HepG2 (cell line): ENCODE results near the gene ENGASE. TPM values are rescaled to one million over a fixed set of nuclear protein-coding genes. Genes with fewer than 3 reads are reported as not detected.
A peak's percentile ranks its signal among the peaks of the same experiment; 100 is the strongest.

Experiments
- BORCS8-MEF2B ChIP-seq: sonication (generic); formaldehyde crosslinking; IDR thresholded peaks from 2 replicates; pipeline ENCODE4 v1.8.0; 2022; ENCODE audit warnings: mild to moderate bottlenecking, missing genetic modification reagents
- HMG20A ChIP-seq: IDR thresholded peaks from 2 replicates; pipeline ENCODE4 v1.6.1; 2016; ENCODE audit warnings: borderline replicate concordance
- PPARG ChIP-seq: conservative IDR thresholded peaks from 2 replicates; pipeline ENCODE4 v1.6.1; 2016; ENCODE audit warnings: missing biosample characterization, missing genetic modification reagents
- SALL2 ChIP-seq: sonication (generic); formaldehyde crosslinking; IDR thresholded peaks from 2 replicates; pipeline ENCODE4 v1.8.1; 2023; ENCODE audit warnings: mild to moderate bottlenecking, missing genetic modification reagents, inconsistent platforms
- SRSF1 ChIP-seq: fragments of 200-400 bp; formaldehyde crosslinking; optimal IDR thresholded peaks from 2 replicates; pipeline ENCODE3; 2017; ENCODE audit warnings: mild to moderate bottlenecking, low read depth, low read length, moderate library complexity
- YY1 ChIP-seq: IDR thresholded peaks from 2 replicates; pipeline ENCODE4 v1.6.1; 2011; ENCODE audit warnings: low read length, low read depth, moderate library complexity, mild to moderate bottlenecking; ENCODE audit not compliant: insufficient read depth, insufficient replicate concordance
- ZMAT3 ChIP-seq: sonication (generic); formaldehyde crosslinking; conservative IDR thresholded peaks from 2 replicates; pipeline ENCODE4 v1.7.0; 2021; ENCODE audit warnings: missing genetic modification reagents
- ZNF34 ChIP-seq: sonication (generic); formaldehyde crosslinking; IDR thresholded peaks from 2 replicates; pipeline ENCODE4 v1.4.0; 2020; ENCODE audit warnings: mild to moderate bottlenecking, missing genetic modification reagents, borderline replicate concordance
- ZNF563 ChIP-seq: sonication (generic); formaldehyde crosslinking; IDR thresholded peaks from 2 replicates; pipeline ENCODE4 v1.8.0; 2022; ENCODE audit warnings: mild to moderate bottlenecking, moderate library complexity, missing genetic modification reagents
- ZNF615 ChIP-seq: sonication (generic); formaldehyde crosslinking; IDR thresholded peaks from 2 replicates; pipeline ENCODE4 v1.5.0; 2020; ENCODE audit warnings: mild to moderate bottlenecking, missing genetic modification reagents, borderline replicate concordance
- ZNF772 ChIP-seq: sonication (generic); formaldehyde crosslinking; IDR thresholded peaks from 2 replicates; pipeline ENCODE4 v1.5.0; 2020; ENCODE audit warnings: mild to moderate bottlenecking, missing genetic modification reagents
- polyA plus RNA-seq, 8 experiments: library from polyadenylated mRNA; depleted of rRNA in 3 of 8; stranded (reverse) in 7 of 8; unstranded in 1 of 8; fragments of >200 nt; fragmentation: Illumina TruSeq in 4 of 8; extraction: Trizol in 4 of 8; gene quantifications; 2 replicates each; pipeline versions ENCODE4 v1.2.1 to v1.2.3, GENCODE V29; 2011 to 2016; ENCODE audit warnings: low read depth in 4 of 8, missing spikeins in 1 of 8, mixed read lengths in 1 of 8; ENCODE audit not compliant: insufficient read depth in 1 of 8
- total RNA-seq, 5 experiments: library from RNA; depleted of rRNA; stranded (reverse); fragments of >200 nt; fragmentation: Illumina TruSeq; extraction: Trizol; gene quantifications; 2 replicates each; pipeline ENCODE4 v1.2.3, GENCODE V29; 2016; ENCODE audit warnings: low read depth in 1 of 5
- TF ChIP-seq, protein P1 (sequence below): sonication (generic); formaldehyde crosslinking; conservative IDR thresholded peaks from 2 replicates; pipeline ENCODE4 v1.4.0; 2020; ENCODE audit warnings: mild to moderate bottlenecking, missing genetic modification reagents, moderate library complexity
- TF ChIP-seq, protein P2 (sequence below): sonication (generic); formaldehyde crosslinking; IDR thresholded peaks from 2 replicates; pipeline ENCODE4 v1.5.1; 2020; ENCODE audit warnings: missing genetic modification reagents, mild to moderate bottlenecking, borderline replicate concordance
- TF ChIP-seq, protein P3 (sequence below): IDR thresholded peaks from 2 replicates; pipeline ENCODE4 v1.6.1; 2016; ENCODE audit warnings: low read depth
- TF ChIP-seq, protein P4 (sequence below): sonication (generic); formaldehyde crosslinking; IDR thresholded peaks from 2 replicates; pipeline ENCODE4 v1.5.0; 2020; ENCODE audit warnings: mild to moderate bottlenecking, low read depth, missing genetic modification reagents, borderline replicate concordance

ENGASE gene
- total and polyA plus RNA-seq, 2 of the 13 experiments (the other 11 are each of a cell fraction or from before 2014, with no cell fraction given) = 10.6 to 18.1 TPM

DNA sequence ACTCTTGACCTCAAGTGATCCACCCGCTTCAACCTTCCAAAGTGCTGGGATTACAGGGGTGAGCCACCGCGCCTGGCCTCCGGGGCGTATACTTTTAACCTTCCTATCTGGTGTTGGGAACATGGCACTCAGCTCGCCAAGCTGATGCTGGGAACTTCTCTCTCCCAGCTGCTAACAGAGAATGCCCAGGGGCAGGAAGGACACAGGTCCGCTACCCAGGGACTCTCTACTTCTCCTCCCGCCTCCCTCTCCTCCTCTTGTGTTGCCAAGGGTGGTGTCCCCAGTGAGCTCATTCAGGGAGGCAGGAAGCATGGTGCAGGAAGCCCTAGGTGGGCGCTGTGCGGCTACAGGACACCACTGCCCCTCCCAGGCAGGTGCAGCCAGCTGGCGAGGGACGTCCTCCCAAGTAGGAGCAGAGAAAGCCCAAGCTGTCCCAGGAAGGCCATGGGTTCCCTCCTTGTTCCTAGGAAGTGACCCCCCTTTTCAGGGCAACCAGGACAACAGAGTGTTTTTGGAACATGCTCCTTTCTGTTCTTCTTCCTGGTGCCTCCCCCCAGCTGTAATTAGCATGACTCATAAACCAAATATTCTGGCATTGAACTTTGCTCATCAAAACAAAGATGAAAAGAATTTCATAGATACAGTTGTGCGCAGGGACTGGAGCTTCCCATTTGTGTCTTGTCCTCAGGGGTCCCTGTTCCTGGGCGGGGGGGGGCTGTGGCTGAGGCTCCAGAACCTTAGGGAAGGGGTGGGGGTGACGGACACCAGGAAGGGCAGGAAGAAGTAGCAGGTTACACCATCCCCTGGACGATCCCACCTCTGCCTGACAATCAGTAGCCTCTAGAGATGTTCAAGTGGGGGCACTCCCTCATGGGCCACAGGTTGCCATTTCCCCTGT lies 48.0 kb upstream of the ENGASE start (continued):
- TF ChIP-seq ZMAT3 (CRISPR knock-in tag) = peak; percentile 66; the same call in 1 of the 2 replicates
- TF ChIP-seq ZNF615 (CRISPR knock-in tag) = no peak
- TF ChIP-seq, protein P1, sequence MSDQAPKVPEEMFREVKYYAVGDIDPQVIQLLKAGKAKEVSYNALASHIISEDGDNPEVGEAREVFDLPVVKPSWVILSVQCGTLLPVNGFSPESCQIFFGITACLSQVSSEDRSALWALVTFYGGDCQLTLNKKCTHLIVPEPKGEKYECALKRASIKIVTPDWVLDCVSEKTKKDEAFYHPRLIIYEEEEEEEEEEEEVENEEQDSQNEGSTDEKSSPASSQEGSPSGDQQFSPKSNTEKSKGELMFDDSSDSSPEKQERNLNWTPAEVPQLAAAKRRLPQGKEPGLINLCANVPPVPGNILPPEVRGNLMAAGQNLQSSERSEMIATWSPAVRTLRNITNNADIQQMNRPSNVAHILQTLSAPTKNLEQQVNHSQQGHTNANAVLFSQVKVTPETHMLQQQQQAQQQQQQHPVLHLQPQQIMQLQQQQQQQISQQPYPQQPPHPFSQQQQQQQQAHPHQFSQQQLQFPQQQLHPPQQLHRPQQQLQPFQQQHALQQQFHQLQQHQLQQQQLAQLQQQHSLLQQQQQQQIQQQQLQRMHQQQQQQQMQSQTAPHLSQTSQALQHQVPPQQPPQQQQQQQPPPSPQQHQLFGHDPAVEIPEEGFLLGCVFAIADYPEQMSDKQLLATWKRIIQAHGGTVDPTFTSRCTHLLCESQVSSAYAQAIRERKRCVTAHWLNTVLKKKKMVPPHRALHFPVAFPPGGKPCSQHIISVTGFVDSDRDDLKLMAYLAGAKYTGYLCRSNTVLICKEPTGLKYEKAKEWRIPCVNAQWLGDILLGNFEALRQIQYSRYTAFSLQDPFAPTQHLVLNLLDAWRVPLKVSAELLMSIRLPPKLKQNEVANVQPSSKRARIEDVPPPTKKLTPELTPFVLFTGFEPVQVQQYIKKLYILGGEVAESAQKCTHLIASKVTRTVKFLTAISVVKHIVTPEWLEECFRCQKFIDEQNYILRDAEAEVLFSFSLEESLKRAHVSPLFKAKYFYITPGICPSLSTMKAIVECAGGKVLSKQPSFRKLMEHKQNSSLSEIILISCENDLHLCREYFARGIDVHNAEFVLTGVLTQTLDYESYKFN (CRISPR knock-in tag) = peak; percentile 99
- peak; percentile 88; the same call in 1 of the 2 replicates for TF ChIP-seq ZNF34 (CRISPR knock-in tag)
- TF ChIP-seq SRSF1 = no peak
- TF ChIP-seq HMG20A (CRISPR knock-in tag) = peak; percentile 33; the same call in 1 of the 2 replicates
- no peak; the same call in 1 of the 2 replicates for TF ChIP-seq SALL2 (CRISPR knock-in tag)
- TF ChIP-seq, protein P2, sequence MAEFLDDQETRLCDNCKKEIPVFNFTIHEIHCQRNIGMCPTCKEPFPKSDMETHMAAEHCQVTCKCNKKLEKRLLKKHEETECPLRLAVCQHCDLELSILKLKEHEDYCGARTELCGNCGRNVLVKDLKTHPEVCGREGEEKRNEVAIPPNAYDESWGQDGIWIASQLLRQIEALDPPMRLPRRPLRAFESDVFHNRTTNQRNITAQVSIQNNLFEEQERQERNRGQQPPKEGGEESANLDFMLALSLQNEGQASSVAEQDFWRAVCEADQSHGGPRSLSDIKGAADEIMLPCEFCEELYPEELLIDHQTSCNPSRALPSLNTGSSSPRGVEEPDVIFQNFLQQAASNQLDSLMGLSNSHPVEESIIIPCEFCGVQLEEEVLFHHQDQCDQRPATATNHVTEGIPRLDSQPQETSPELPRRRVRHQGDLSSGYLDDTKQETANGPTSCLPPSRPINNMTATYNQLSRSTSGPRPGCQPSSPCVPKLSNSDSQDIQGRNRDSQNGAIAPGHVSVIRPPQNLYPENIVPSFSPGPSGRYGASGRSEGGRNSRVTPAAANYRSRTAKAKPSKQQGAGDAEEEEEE (CRISPR knock-in tag) = no peak; the same call in 1 of the 2 replicates
- no peak; the same call in 1 of the 2 replicates for TF ChIP-seq BORCS8-MEF2B (CRISPR knock-in tag)
- TF ChIP-seq PPARG (CRISPR knock-in tag) = peak; percentile 87
- TF ChIP-seq YY1 = peak; percentile 14
- TF ChIP-seq, protein P3, sequence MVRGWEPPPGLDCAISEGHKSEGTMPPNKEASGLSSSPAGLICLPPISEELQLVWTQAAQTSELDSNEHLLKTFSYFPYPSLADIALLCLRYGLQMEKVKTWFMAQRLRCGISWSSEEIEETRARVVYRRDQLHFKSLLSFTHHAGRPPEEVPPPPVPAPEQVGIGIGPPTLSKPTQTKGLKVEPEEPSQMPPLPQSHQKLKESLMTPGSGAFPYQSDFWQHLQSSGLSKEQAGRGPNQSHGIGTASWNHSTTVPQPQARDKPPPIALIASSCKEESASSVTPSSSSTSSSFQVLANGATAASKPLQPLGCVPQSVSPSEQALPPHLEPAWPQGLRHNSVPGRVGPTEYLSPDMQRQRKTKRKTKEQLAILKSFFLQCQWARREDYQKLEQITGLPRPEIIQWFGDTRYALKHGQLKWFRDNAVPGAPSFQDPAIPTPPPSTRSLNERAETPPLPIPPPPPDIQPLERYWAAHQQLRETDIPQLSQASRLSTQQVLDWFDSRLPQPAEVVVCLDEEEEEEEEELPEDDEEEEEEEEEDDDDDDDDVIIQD (CRISPR knock-in tag) = 0 out of 2 replicates have a peak, but pooled peaks have one; percentile 20
- TF ChIP-seq, protein P4, sequence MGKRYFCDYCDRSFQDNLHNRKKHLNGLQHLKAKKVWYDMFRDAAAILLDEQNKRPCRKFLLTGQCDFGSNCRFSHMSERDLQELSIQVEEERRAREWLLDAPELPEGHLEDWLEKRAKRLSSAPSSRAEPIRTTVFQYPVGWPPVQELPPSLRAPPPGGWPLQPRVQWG (CRISPR knock-in tag) = no peak
- TF ChIP-seq ZNF772 (CRISPR knock-in tag) = peak; percentile 88
- TF ChIP-seq ZNF563 (CRISPR knock-in tag) = peak; percentile 70
